A673 (cell line): Measurements from ENCODE around the gene OXCT1.

Experiments
- CTCF ChIP-seq: fragments of 300-800, 200-600 bp; sonication (generic); conservative IDR thresholded peaks from 2 replicates; pipeline ENCODE4 v1.5.1; 2017; ENCODE audit warnings: low read depth, mild to moderate bottlenecking, antibody characterized with exemption, low read length, moderate library complexity, mixed read lengths
- EZH2 ChIP-seq: fragments of 200-600 bp; sonication (generic); IDR thresholded peaks from 2 replicates; pipeline ENCODE4 v1.6.1; 2017; ENCODE audit warnings: borderline replicate concordance, low read depth, mild to moderate bottlenecking, mixed read lengths, antibody characterized with exemption, low read length; ENCODE audit not compliant: poor library complexity, severe bottlenecking

- TF ChIP-seq CTCF (no peak), EZH2 (no peak)
These were observed 61.1 kb downstream of the OXCT1 start for GRCh38 chr5:41809128-41809527.
